CMK (cell line): ENCODE data around the gene TMEM45B.
A peak's percentile ranks its signal among the peaks of the same experiment; 100 is the strongest.
"Not testable (repeated sequence)": the region's sequence is repeated elsewhere in the genome, so short reads cannot be mapped to it uniquely, and the experiment has no call there.

Source experiments
- DNase-seq: peaks from one replicate; pipeline ENCODE4 v3.0.0-alpha.2; 2010; ENCODE audit warnings: low read depth

TMEM45B gene

GRCh38 chr11:129815596-129816461 lies at the start of gene TMEM45B:
Gene TMEM45B (plus strand): TSS chr11:129815848. CDS start chr11:129852483, 36,635 bp downstream.
- no peak for DNase-seq

- peak; percentile 9 for DNase-seq
Observed at GRCh38 chr11:129766898-129767604, 48.6 kb upstream of the TMEM45B start.

GRCh38 chr11:129767827-129768226 lies 47.8 kb upstream of the TMEM45B start:
- no peak for DNase-seq

GRCh38 chr11:129768356-129768755 lies 47.3 kb upstream of the TMEM45B start:
- DNase-seq, result no peak

GRCh38 chr11:129769059-129769458 lies 46.6 kb upstream of the TMEM45B start:
- DNase-seq, result no peak

GRCh38 chr11:129770993-129771392 lies 44.7 kb upstream of the TMEM45B start:
- DNase-seq, result no peak

GRCh38 chr11:129771456-129771855 lies 44.2 kb upstream of the TMEM45B start:
- DNase-seq, result not testable (repeated sequence)

GRCh38 chr11:129778877-129779276 lies 36.8 kb upstream of the TMEM45B start:
- no peak for DNase-seq

- no peak for DNase-seq
Observed at GRCh38 chr11:129779342-129779741, 36.3 kb upstream of the TMEM45B start.

GRCh38 chr11:129785383-129786111 lies 30.1 kb upstream of the TMEM45B start:
- DNase-seq, result no peak

- DNase-seq, result not testable (repeated sequence)
Observed at GRCh38 chr11:129786112-129786416, 29.6 kb upstream of the TMEM45B start.

- no peak for DNase-seq
Observed at GRCh38 chr11:129787532-129788155, 28.0 kb upstream of the TMEM45B start.

GRCh38 chr11:129788278-129788677 lies 27.4 kb upstream of the TMEM45B start:
- DNase-seq, result no peak

- DNase-seq, result no peak
Observed at GRCh38 chr11:129790106-129790505, 25.5 kb upstream of the TMEM45B start.

- DNase-seq, result no peak
Observed at GRCh38 chr11:129791515-129791914, 24.1 kb upstream of the TMEM45B start.

- DNase-seq, result no peak
Observed at GRCh38 chr11:129792663-129793062, 23.0 kb upstream of the TMEM45B start.

GRCh38 chr11:129795089-129795488 lies 20.6 kb upstream of the TMEM45B start:
- DNase-seq, result no peak

- DNase-seq, result no peak
Observed at GRCh38 chr11:129798212-129798611, 17.4 kb upstream of the TMEM45B start.

GRCh38 chr11:129800162-129800561 lies 15.5 kb upstream of the TMEM45B start:
- not testable (repeated sequence) for DNase-seq

- DNase-seq, result no peak
Observed at GRCh38 chr11:129800655-129801054, 15.0 kb upstream of the TMEM45B start.

- no peak for DNase-seq
Observed at GRCh38 chr11:129803533-129803932, 12.1 kb upstream of the TMEM45B start.

- no peak for DNase-seq
Observed at GRCh38 chr11:129804012-129804411, 11.6 kb upstream of the TMEM45B start.
